IPS-15b (cell line): ENCODE data around the gene BRAP.
"Not testable (repeated sequence)": the region's sequence is repeated elsewhere in the genome, so short reads cannot be mapped to it uniquely, and the experiment has no call there.

Experiments used
- H3K27me3 ChIP-seq: one replicate; pipeline ENCODE4 v1.6.1; 2013; ENCODE audit warnings: low read length; ENCODE audit not compliant: control insufficient read depth, insufficient read depth
- H3K36me3 ChIP-seq: one replicate; pipeline ENCODE4 v1.6.1; 2013; ENCODE audit warnings: low read length; ENCODE audit not compliant: control insufficient read depth, insufficient read depth
- H3K4me1 ChIP-seq: one replicate; pipeline ENCODE4 v1.6.1; 2013; ENCODE audit warnings: mild to moderate bottlenecking, low read length; ENCODE audit not compliant: control insufficient read depth, insufficient read depth
- H3K4me3 ChIP-seq: one replicate; pipeline ENCODE4 v1.5.1; 2013; ENCODE audit warnings: low read depth, low read length
- H3K9ac ChIP-seq: one replicate; pipeline ENCODE4 v1.6.1; 2013; ENCODE audit warnings: low read depth, mild to moderate bottlenecking, low read length
- H3K9me3 ChIP-seq: one replicate; pipeline ENCODE4 v1.6.1; 2013; ENCODE audit warnings: mild to moderate bottlenecking, low read length; ENCODE audit not compliant: control insufficient read depth, insufficient read depth

BRAP gene

GRCh38 chr12:111685811-111686573 lies at the start of gene BRAP, which contains the start of gene ACAD10:
Gene BRAP (minus strand): TSS chr12:111685956. CDS start chr12:111685792, 164 bp downstream.
Gene ACAD10 (plus strand): TSS chr12:111686053. CDS start chr12:111692710, 6,657 bp downstream.
- Histone ChIP-seq H3K36me3 (peaks cover 6% of the 10 kb centered on the region), H3K9me3 (no peaks in the 10 kb centered on the region), H3K4me1 (peaks cover 6% of the 10 kb centered on the region), H3K27me3 (no peaks in the 10 kb centered on the region), H3K9ac (peak within 1 kb of the TSS; percentile 98), H3K4me3 (peak within 1 kb of the TSS; percentile 100)

- no peaks in the 10 kb centered on the region for H3K36me3 ChIP-seq
- no peak overlapping the region for H3K4me3 ChIP-seq
- H3K4me1 ChIP-seq = no peaks in the 10 kb centered on the region
- H3K27me3 ChIP-seq = no peaks in the 10 kb centered on the region
- no peaks in the 10 kb centered on the region for H3K9me3 ChIP-seq
- H3K9ac ChIP-seq = no peak overlapping the region
Observed at GRCh38 chr12:111733340-111733915, 47.7 kb upstream of the BRAP start.

- Histone ChIP-seq H3K4me3 (no peak overlapping the region), H3K27me3 (no peaks in the 10 kb centered on the region), H3K36me3 (peaks cover 4% of the 10 kb centered on the region), H3K9ac (no peak overlapping the region), H3K9me3 (no peaks in the 10 kb centered on the region), H3K4me1 (no peaks in the 10 kb centered on the region)
Observed at GRCh38 chr12:111732786-111733185, 47.0 kb upstream of the BRAP start.

- no peaks in the 10 kb centered on the region for H3K9me3 ChIP-seq
- H3K36me3 ChIP-seq = peaks cover 4% of the 10 kb centered on the region
- no peak overlapping the region for H3K4me3 ChIP-seq
- H3K9ac ChIP-seq = no peak overlapping the region
- no peaks in the 10 kb centered on the region for H3K4me1 ChIP-seq
- H3K27me3 ChIP-seq = no peaks in the 10 kb centered on the region
Observed at GRCh38 chr12:111730420-111730819, 44.7 kb upstream of the BRAP start.

- Histone ChIP-seq H3K9me3 (no peaks in the 10 kb centered on the region), H3K4me3 (no peak overlapping the region), H3K4me1 (no peaks in the 10 kb centered on the region), H3K27me3 (no peaks in the 10 kb centered on the region), H3K9ac (no peak overlapping the region), H3K36me3 (peaks cover 4% of the 10 kb centered on the region)
Observed at GRCh38 chr12:111728795-111729194, 43.0 kb upstream of the BRAP start.

GRCh38 chr12:111723646-111724360 lies 38.0 kb upstream of the BRAP start:
- H3K9ac ChIP-seq, H3K27me3 ChIP-seq, H3K4me1 ChIP-seq, H3K4me3 ChIP-seq, H3K9me3 ChIP-seq: not testable (repeated sequence)
- peaks cover 13% of the 10 kb centered on the region for H3K36me3 ChIP-seq

- H3K27me3 ChIP-seq = no peaks in the 10 kb centered on the region
- H3K9ac ChIP-seq = no peak overlapping the region
- H3K4me3 ChIP-seq = no peak overlapping the region
- H3K4me1 ChIP-seq = no peaks in the 10 kb centered on the region
- H3K36me3 ChIP-seq = peaks cover 9% of the 10 kb centered on the region
- no peaks in the 10 kb centered on the region for H3K9me3 ChIP-seq
Observed at GRCh38 chr12:111720457-111720856, 34.7 kb upstream of the BRAP start.

GRCh38 chr12:111719316-111719715 lies 33.6 kb upstream of the BRAP start:
- H3K27me3 ChIP-seq, H3K9me3 ChIP-seq, H3K9ac ChIP-seq, H3K4me1 ChIP-seq, H3K4me3 ChIP-seq: not testable (repeated sequence)
- H3K36me3 ChIP-seq = peaks cover 12% of the 10 kb centered on the region

GRCh38 chr12:111715279-111715678 lies 29.5 kb upstream of the BRAP start:
- no peaks in the 10 kb centered on the region for H3K27me3 ChIP-seq
- no peak overlapping the region for H3K9ac ChIP-seq
- peaks cover 6% of the 10 kb centered on the region for H3K36me3 ChIP-seq
- H3K9me3 ChIP-seq = no peaks in the 10 kb centered on the region
- no peaks in the 10 kb centered on the region for H3K4me1 ChIP-seq
- no peak overlapping the region for H3K4me3 ChIP-seq

GRCh38 chr12:111706145-111706544 lies 20.4 kb upstream of the BRAP start:
- H3K27me3 ChIP-seq = no peaks in the 10 kb centered on the region
- H3K4me1 ChIP-seq = no peaks in the 10 kb centered on the region
- H3K4me3 ChIP-seq = no peak overlapping the region
- no peaks in the 10 kb centered on the region for H3K9me3 ChIP-seq
- peaks cover 10% of the 10 kb centered on the region for H3K36me3 ChIP-seq
- no peak overlapping the region for H3K9ac ChIP-seq

GRCh38 chr12:111705672-111706071 lies 19.9 kb upstream of the BRAP start:
- Histone ChIP-seq H3K27me3 (no peaks in the 10 kb centered on the region), H3K9ac (no peak overlapping the region), H3K4me1 (no peaks in the 10 kb centered on the region), H3K36me3 (peaks cover 10% of the 10 kb centered on the region), H3K4me3 (no peak overlapping the region), H3K9me3 (no peaks in the 10 kb centered on the region)

- Histone ChIP-seq H3K36me3 (peaks cover 8% of the 10 kb centered on the region), H3K27me3 (no peaks in the 10 kb centered on the region), H3K4me1 (no peaks in the 10 kb centered on the region), H3K9me3 (no peaks in the 10 kb centered on the region), H3K9ac (no peak overlapping the region), H3K4me3 (no peak overlapping the region)
Observed at GRCh38 chr12:111699962-111700361, 14.2 kb upstream of the BRAP start.
